VCaP (cell line): ENCODE results near the gene ARFGAP3.

Experiments used
- H3K27ac ChIP-seq: fragments of 450-650 bp; 2 replicates; pipeline ENCODE4 v1.5.1; 2017
- CTCF ChIP-seq: fragments of 450-650 bp; conservative IDR thresholded peaks from 2 replicates; pipeline ENCODE4 v1.5.1; 2017; ENCODE audit warnings: mild to moderate bottlenecking, moderate library complexity

The ARFGAP3 gene

GRCh38 chr22:42805998-42806830, 50.9 kb downstream of the ARFGAP3 start:
- TF ChIP-seq CTCF, result no peak
- peak overlapping the region; percentile 100 for H3K27ac ChIP-seq

- TF ChIP-seq CTCF, result no peak
- H3K27ac ChIP-seq, result peak overlapping the region; percentile 100
These were observed 51.8 kb downstream of the ARFGAP3 start for GRCh38 chr22:42805016-42805997.

GRCh38 chr22:42803389-42803788, 53.7 kb downstream of the ARFGAP3 start:
- peak overlapping the region; percentile 100 for H3K27ac ChIP-seq

GRCh38 chr22:42801252-42802080, 55.6 kb downstream of the ARFGAP3 start:
- H3K27ac ChIP-seq, result peak overlapping the region; percentile 100
- TF ChIP-seq CTCF, result no peak

More at GRCh38 chr22:42803389-42803788, 53.7 kb downstream of the ARFGAP3 start:
- no peak for TF ChIP-seq CTCF

- H3K27ac ChIP-seq, result peak overlapping the region; percentile 100
- peak; percentile 25; the same call in 1 of the 2 replicates for TF ChIP-seq CTCF
These were observed 56.4 kb downstream of the ARFGAP3 start for GRCh38 chr22:42800451-42801251.

GRCh38 chr22:42799461-42800405, 57.3 kb downstream of the ARFGAP3 start:
- no peak for TF ChIP-seq CTCF
- peak overlapping the region; percentile 100 for H3K27ac ChIP-seq
